ENCODE data around the gene SORBS2. TPM values are rescaled to one million over a fixed set of nuclear protein-coding genes. Genes with fewer than 3 reads are reported as not detected.
A peak's percentile ranks its signal among the peaks of the same experiment; 100 is the strongest.

SORBS2 gene
- total and polyA plus RNA-seq, 2 of the 8 experiments (the other 6 are each of a cell fraction or from before 2014, with no cell fraction given): 73.0 to 87.1 TPM

DNA sequence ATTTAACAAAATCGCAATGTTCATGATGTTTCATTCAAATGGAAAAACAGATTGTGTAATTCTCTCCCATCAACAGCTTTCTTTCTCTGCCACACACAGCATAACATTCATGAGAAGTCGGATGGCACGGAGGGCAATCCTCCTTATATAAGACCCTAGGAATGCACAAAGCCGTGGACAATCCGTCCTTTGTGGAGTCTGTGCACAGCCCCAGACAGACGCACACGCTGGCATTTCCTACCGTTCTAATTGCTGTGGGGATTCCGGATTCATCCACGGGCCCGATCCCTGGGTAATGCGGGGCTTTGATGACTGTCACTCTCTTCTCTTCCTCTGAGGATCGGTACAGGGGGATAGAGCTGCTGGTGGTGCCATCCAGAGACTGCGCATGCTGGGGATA, 154.8 kb downstream of the SORBS2 start:
- no peak for DNase-seq (ENCODE audit: low read depth in 1 of 2, low spot score in 2 of 2)
- Histone ChIP-seq H2AK5ac (ENCODE audit: low read depth, low read length) (no peak overlapping the region), H3K14ac (ENCODE audit: insufficient read length) (no peak overlapping the region), H2AFZ (ENCODE audit: low read length) (no peak overlapping the region), H3K79me1 (ENCODE audit: low read depth, low read length) (no peaks in the 10 kb centered on the region; the same call in 1 of the 2 replicates), H4K5ac (ENCODE audit: insufficient read length, low read depth, low read length) (no peak overlapping the region), H3K9ac (replicated peaks in 1 of 4; ENCODE audit: extremely low read depth in 1 of 4, low read depth in 3 of 4, low read length in 3 of 4) (no peak overlapping the region), H2BK15ac (ENCODE audit: low read length) (no peak overlapping the region), H3K4me2 (ENCODE audit: insufficient read depth in 1 of 2, low read depth in 2 of 2, low read length in 2 of 2) (0 out of 4 replicates have a peak overlapping the region, but pooled peaks of 1 of the 2 experiments have one; percentile 26), H3K36me3 (ENCODE audit: control insufficient read depth in 2 of 4, insufficient read depth in 4 of 4, low read length in 3 of 4) (peaks cover 0 to 21% (median 3%) of the 10 kb centered on the region in 4 experiments; a peak in 6 of 8 replicates), H3K18ac (ENCODE audit: extremely low read depth, low read length) (no peak overlapping the region), H3K4me1 (replicated peaks in 1 of 4; ENCODE audit: control insufficient read depth in 3 of 4, insufficient read depth in 4 of 4, low read length in 3 of 4) (peaks cover 5 to 22% (median 11%) of the 10 kb centered on the region in 4 experiments), H3K79me2 (ENCODE audit: control insufficient read depth in 1 of 2, insufficient read depth in 2 of 2, low read length in 2 of 2) (no peaks in the 10 kb centered on the region), H3K4ac (replicated peaks; ENCODE audit: insufficient read length, low read depth, low read length) (no peak overlapping the region), H3K27ac (ENCODE audit: low read depth, low read length) (no peak overlapping the region), H3K56ac (replicated peaks; ENCODE audit: insufficient read length, low read depth, low read length) (no peak overlapping the region), H3K27me3 (replicated peaks in 1 of 4; ENCODE audit: control insufficient read depth in 3 of 4, extremely low read depth in 1 of 4, insufficient read depth in 3 of 4, low read length in 3 of 4) (no peaks in the 10 kb centered on the region), H4K8ac (ENCODE audit: extremely low read depth, insufficient read depth, low read length) (no peak overlapping the region), H2BK120ac (replicated peaks; ENCODE audit: low read depth, low read length) (no peak overlapping the region), H3K23me2 (ENCODE audit: low read depth, low read length) (no peaks in the 10 kb centered on the region), H4K20me1 (replicated peaks in 1 of 2; ENCODE audit: control insufficient read depth in 1 of 2, insufficient read depth in 2 of 2, low read length in 2 of 2) (no peaks in the 10 kb centered on the region), H4K91ac (replicated peaks; ENCODE audit: insufficient read length, low read length) (no peak overlapping the region), H2BK12ac (ENCODE audit: low read depth, low read length) (peak overlapping the region; percentile 9; the same call in 1 of the 2 replicates), H2BK5ac (ENCODE audit: low read depth, low read length) (peak overlapping the region; percentile 13; the same call in 1 of the 2 replicates), H3K23ac (ENCODE audit: insufficient read length) (no peak overlapping the region), H2BK20ac (ENCODE audit: low read length) (no peak overlapping the region), H3K9me3 (ENCODE audit: insufficient read depth in 2 of 2, low read depth in 1 of 2, low read length in 1 of 2) (no peaks in the 10 kb centered on the region), H3K4me3 (ENCODE audit: extremely low read depth in 1 of 4, insufficient read depth in 2 of 4, low read depth in 3 of 4, low read length in 4 of 4) (no peak overlapping the region)
- ChIA-PET CTCF (ENCODE audit: partially characterized antibody) (interaction anchor here (0.6 to 1.3 kb wide), 6 partner anchors 11 to 364 kb away, joined by 3 read pairs; no protein-coding TSS in a partner anchor), POLR2A (ENCODE audit: partially characterized antibody) (interaction anchor here (1.0 kb wide), 1 partner anchor 18 kb away, joined by 3 read pairs; no protein-coding TSS in a partner anchor)
- 88% methylated on average over 14 of the region's 14 CpGs; no CpG with 5 or more reads in 1 of the 2 experiments for WGBS, 2 experiments (ENCODE audit: extremely low coverage in 1 of 2, insufficient coverage in 1 of 2, insufficient read length in 1 of 2, insufficient replicate concordance in 2 of 2, low coverage in 1 of 2, low lambda C conversion rate in 2 of 2, missing lambda C conversion rate in 1 of 2)
- FAIRE-seq: no peak
- TF ChIP-seq TEAD4 (IDR thresholded peaks at IDR 0.05; ENCODE audit: low read depth, low read length) (no peak), POLR2A (IDR thresholded peaks at IDR 0.05; ENCODE audit: control extremely low read depth in 1 of 2, low read depth in 2 of 2, low read length in 2 of 2) (no peak), CEBPB (IDR thresholded peaks at IDR 0.05; ENCODE audit: low read depth, low read length) (0 out of 2 replicates have a peak, but pooled peaks have one; percentile 32), KDM1A (IDR thresholded peaks at IDR 0.05; ENCODE audit: borderline replicate concordance, low read length) (no peak), GTF2F1 (IDR thresholded peaks at IDR 0.05; ENCODE audit: borderline replicate concordance, low read depth, low read length) (no peak), NANOG (IDR thresholded peaks at IDR 0.05; ENCODE audit: insufficient read depth, low read depth, low read length, poor library complexity, severe bottlenecking) (no peak), RBBP5 (IDR thresholded peaks at IDR 0.05; ENCODE audit: borderline replicate concordance, low read depth, low read length) (no peak)
